ENCODE measurements around the gene APPL1.

GRCh38 chr3:57283334-57283733 is 55.8 kb downstream of the APPL1 start:
- TF ChIP-seq EZH2 (IDR thresholded peaks at IDR 0.05; ENCODE audit: low read length, unreplicated experiment) (no peak), CTCF (conservative IDR thresholded peaks at IDR 0.05; ENCODE audit: low read depth, low read length) (no peak)

Data from PC-3 (cell line).